ENCODE measurements around the gene NTRK2.

Gene NTRK2

DNA sequence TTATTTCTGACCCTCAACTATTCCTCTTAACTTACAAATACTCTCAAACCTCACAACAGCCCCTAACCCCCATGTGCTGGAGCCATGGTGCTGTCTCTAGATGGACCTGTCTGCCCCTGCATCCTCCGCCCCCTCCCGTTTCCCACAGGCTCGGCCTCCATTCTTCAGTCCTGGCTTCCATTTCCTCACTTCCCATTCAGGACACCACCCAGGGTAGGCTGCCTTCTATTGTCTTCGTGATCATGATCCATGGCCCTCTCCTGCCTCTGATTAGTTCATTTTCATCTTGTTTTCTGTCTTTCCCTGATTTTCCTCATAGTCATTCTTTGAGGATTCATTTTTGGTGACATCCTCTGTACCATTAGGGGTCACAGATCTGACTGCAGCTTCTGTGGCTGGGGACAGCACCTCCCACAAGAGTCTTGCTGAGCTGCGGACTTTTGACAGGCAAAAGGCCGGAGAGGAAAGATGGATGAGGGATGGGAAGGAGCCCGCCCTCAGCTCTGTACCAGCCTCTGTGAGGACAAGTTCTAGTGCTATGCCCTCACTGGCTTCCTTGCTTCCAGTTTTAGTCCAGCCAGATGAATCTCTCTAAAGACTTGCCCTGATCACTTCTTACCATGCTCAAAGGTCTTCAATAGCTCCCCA is 255.8 kb downstream of the NTRK2 start:
- TF ChIP-seq, protein P1, sequence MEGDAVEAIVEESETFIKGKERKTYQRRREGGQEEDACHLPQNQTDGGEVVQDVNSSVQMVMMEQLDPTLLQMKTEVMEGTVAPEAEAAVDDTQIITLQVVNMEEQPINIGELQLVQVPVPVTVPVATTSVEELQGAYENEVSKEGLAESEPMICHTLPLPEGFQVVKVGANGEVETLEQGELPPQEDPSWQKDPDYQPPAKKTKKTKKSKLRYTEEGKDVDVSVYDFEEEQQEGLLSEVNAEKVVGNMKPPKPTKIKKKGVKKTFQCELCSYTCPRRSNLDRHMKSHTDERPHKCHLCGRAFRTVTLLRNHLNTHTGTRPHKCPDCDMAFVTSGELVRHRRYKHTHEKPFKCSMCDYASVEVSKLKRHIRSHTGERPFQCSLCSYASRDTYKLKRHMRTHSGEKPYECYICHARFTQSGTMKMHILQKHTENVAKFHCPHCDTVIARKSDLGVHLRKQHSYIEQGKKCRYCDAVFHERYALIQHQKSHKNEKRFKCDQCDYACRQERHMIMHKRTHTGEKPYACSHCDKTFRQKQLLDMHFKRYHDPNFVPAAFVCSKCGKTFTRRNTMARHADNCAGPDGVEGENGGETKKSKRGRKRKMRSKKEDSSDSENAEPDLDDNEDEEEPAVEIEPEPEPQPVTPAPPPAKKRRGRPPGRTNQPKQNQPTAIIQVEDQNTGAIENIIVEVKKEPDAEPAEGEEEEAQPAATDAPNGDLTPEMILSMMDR (conservative IDR thresholded peaks at IDR 0.05), result no peak
- no peak overlapping the region for H3K27ac ChIP-seq

GRCh38 chr9:84926793-84927192 is 257.3 kb downstream of the NTRK2 start:
- TF ChIP-seq, protein P1 (conservative IDR thresholded peaks at IDR 0.05), result no peak
- H3K27ac ChIP-seq, result no peak overlapping the region

DNA sequence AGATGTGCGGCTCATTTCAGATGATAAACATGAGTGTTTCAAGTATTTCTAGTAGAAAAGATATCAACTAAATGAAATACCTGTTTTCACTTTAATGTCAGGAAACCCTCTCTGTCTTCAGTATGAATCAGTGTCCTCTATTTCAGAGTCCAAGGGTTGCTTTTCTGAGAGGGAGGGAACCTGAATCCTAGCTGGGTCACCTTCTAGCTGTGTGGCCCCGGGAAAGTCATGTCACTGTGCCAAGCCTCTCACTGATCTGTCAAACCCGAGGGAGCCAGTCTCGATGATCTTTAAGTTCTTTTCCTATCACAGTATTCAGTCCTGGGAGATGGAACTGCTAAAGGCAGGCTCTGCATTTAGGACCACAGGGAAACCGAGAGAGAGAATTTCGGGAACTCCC is 258.9 kb downstream of the NTRK2 start:
- no peak overlapping the region for H3K27ac ChIP-seq
- TF ChIP-seq, protein P1 (conservative IDR thresholded peaks at IDR 0.05), result no peak

DNA sequence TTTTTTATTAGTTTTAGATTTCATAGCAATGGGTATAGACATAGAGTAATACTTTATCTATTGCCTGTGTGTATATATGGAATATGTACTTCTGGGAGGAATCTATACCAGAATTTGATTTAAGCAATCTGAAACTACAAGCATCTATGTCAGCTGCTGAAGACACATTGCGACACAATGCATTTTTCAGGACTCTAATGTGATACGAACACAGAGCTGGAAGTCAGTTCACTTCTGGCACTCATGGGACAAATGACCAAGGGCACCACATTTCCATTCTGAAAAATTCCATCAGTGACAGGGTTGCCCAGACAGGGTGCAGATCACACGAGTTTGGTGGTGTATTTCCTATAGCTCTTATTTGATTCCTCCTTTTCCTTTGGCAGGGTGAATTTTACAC is 259.5 kb downstream of the NTRK2 start:
- H3K27ac ChIP-seq, result no peak overlapping the region
- TF ChIP-seq, protein P1 (conservative IDR thresholded peaks at IDR 0.05), result no peak

DNA sequence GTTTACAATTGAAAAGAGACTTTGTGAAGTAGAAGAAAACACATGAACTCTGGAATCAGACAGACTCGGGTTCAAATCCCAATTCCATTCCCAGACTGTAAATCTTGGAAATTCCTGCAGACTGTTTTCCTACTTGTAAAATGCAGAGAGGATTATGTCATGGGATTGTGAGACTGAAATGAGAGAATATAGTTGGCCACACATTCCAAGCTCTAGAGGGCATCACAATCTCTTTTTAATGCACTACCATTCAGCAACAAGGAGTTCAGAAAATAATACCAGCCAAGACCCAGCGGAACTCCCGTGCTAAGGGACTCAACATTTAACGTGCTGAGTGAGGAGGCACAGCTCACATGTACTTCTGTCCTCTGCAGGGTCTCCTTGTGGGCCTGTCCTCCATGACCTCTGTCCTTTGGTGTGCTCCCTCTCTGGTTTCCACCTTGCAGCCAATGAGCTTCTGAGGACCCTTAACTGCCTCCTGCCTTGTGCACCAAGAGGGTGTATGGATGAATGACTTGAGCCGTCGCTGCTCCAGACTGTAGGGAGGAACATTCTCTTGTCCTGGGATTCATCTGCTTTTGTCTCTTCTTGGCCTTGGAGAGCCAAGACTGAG is 263.5 kb downstream of the NTRK2 start:
- H3K27ac ChIP-seq, result no peak overlapping the region
- TF ChIP-seq, protein P1 (conservative IDR thresholded peaks at IDR 0.05), result no peak

DNA sequence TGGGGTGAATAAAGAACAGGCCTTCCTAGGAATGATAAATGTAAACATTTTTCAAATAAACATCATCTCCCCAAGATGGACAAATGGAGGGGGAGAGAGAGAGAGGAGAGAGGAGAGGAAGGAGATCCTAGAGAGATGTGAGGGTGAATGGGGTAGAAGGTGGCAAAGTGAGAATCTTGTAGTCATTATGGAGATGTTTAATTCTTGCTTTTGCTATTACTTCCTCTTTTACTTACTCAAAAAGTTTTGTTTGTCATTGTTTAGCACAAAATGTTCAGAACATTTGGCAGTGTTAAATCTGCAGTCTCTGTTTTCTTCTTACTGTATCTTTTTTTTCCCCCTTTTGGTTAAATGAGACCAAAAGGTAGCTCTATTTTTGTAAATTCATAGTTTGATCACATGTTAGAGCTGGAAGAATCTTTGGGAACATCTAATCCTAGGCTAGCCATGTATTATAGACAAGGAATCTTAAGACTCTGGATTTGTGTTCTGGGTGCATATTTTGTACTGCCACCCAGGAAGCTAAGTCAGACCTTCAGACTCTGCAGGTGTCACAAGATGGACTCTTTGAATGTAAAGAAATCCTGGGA is 266.1 kb downstream of the NTRK2 start:
- TF ChIP-seq, protein P1 (conservative IDR thresholded peaks at IDR 0.05), result no peak
- no peak overlapping the region for H3K27ac ChIP-seq

- TF ChIP-seq, protein P1 (conservative IDR thresholded peaks at IDR 0.05), result no peak
- H3K27ac ChIP-seq, result no peak overlapping the region
Measured at GRCh38 chr9:84937180-84937579, 267.7 kb downstream of the NTRK2 start.
